Activated gamma-delta T cell (primary cell): ENCODE results near the gene NNMT.

ENCODE experiments used
- DNase-seq: peaks from one replicate; lab custom pipeline; 2025; lab: John Stamatoyannopoulos, UW

The NNMT gene

GRCh38 chr11:114284914-114285313, 11.3 kb upstream of the NNMT start:
- no peak for DNase-seq

- DNase-seq = no peak
These were observed 10.6 kb upstream of the NNMT start for GRCh38 chr11:114285599-114285998.

- DNase-seq = no peak
These were observed 10.0 kb upstream of the NNMT start for GRCh38 chr11:114286229-114286628.

GRCh38 chr11:114287154-114287553, 9.0 kb upstream of the NNMT start:
- DNase-seq = no peak

- no peak for DNase-seq
These were observed 8.1 kb upstream of the NNMT start for GRCh38 chr11:114288136-114288535.

GRCh38 chr11:114289779-114290178, 6.4 kb upstream of the NNMT start:
- no peak for DNase-seq

- DNase-seq = no peak
These were observed 5.5 kb upstream of the NNMT start for GRCh38 chr11:114290503-114291235.

- no peak for DNase-seq
These were observed 4.8 kb upstream of the NNMT start for GRCh38 chr11:114291381-114291780.

GRCh38 chr11:114291842-114292680, 4.1 kb upstream of the NNMT start:
- no peak for DNase-seq

GRCh38 chr11:114293201-114293711, 2.9 kb upstream of the NNMT start:
- no peak for DNase-seq

GRCh38 chr11:114296605-114297372, 590 bp downstream of the NNMT start:
- no peak for DNase-seq

GRCh38 chr11:114297806-114298709, 1.9 kb downstream of the NNMT start:
- DNase-seq = no peak

GRCh38 chr11:114298710-114299109, 2.5 kb downstream of the NNMT start:
- no peak for DNase-seq

GRCh38 chr11:114301088-114301487, 4.9 kb downstream of the NNMT start:
- DNase-seq = no peak

- DNase-seq = no peak
These were observed 5.7 kb downstream of the NNMT start for GRCh38 chr11:114301927-114302326.

- no peak for DNase-seq
These were observed 6.5 kb downstream of the NNMT start for GRCh38 chr11:114302663-114303062.

GRCh38 chr11:114304065-114304464, 7.9 kb downstream of the NNMT start:
- no peak for DNase-seq

- DNase-seq = no peak
These were observed 8.8 kb downstream of the NNMT start for GRCh38 chr11:114304969-114305368.

- no peak for DNase-seq
These were observed 11.5 kb downstream of the NNMT start for GRCh38 chr11:114307524-114308203.

GRCh38 chr11:114308689-114309089, 12.5 kb downstream of the NNMT start:
- DNase-seq = no peak

- DNase-seq = no peak
These were observed 13.3 kb downstream of the NNMT start for GRCh38 chr11:114309517-114309916.
